ENCODE data around the gene TBXA2R.

The TBXA2R gene

DNA sequence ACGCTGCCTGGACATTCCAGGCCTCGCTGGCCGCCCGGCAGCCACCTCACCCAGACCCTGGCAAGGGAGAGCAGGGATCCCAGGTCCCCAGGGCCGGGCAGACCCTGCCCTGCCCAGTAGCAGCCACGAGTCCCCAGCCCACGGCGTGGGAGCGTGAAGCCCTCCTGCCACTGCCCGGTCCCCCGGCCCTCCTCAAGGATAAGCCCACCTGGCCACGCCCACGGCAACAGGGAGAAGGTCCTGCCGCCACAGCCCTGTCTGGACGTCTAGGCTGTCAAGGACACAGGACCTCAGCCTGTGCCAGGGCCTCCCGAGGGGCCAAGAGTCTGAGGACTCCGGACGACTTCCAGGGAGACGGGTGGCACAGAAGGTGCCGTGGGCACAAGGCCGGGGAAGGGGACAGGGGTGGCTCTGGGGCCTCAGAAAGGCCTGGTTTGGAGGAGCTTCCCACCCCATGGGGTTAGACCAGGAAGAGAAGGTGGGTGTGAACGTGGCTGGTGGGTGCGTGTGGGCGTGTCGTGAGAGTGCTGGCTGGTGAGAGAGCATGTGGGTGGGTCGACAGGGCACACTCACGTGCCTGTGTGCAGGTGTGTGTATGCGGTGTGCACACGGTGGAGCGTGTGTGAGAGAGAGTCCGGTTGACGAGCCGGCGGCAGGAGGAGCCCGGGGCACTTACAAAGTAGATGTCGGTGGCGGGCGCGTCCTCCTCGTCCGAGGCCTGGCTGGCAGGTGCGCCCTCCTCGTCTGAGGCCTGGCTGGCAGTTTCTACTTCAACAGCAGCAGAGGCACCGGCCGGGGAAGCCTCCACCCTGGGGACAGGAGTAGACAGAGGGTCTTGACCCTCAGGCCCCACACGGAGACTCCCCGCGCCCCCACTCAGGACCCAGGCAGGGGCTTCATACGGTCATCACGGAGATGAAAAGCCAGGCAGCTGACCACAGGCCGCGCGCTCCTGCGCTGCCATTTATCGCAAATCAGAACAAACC is 31.8 kb upstream of the TBXA2R start:
- Histone ChIP-seq H3K9me2 (replicated peaks; ENCODE audit: insufficient read depth, low read length) (no peaks in the 10 kb centered on the region), H3K9ac (ENCODE audit: low read length) (no peak overlapping the region), H3K36me3 (ENCODE audit: low read length) (no peaks in the 10 kb centered on the region), H3K27ac (ENCODE audit: low read depth, low read length) (no peak overlapping the region), H3K4me2 (ENCODE audit: low read depth, low read length, poor library complexity, severe bottlenecking) (no peak overlapping the region), H3K79me2 (ENCODE audit: insufficient read depth, low read length) (no peaks in the 10 kb centered on the region), H2AFZ (ENCODE audit: low read depth, low read length, severe bottlenecking) (no peak overlapping the region), H3K27me3 (ENCODE audit: low read length) (no peaks in the 10 kb centered on the region), H3K9me3 (ENCODE audit: insufficient read depth, low read length) (no peaks in the 10 kb centered on the region), H3F3A (ENCODE audit: insufficient read depth) (no peaks in the 10 kb centered on the region), H4K20me1 (ENCODE audit: low read depth, low read length) (no peaks in the 10 kb centered on the region), H3K4me3 (ENCODE audit: insufficient read depth, low read length, poor library complexity, severe bottlenecking) (no peak overlapping the region)
- TF ChIP-seq EZH2phosphoT487 (conservative IDR thresholded peaks at IDR 0.05; ENCODE audit: low read length), result no peak
- TF ChIP-seq, protein P1, sequence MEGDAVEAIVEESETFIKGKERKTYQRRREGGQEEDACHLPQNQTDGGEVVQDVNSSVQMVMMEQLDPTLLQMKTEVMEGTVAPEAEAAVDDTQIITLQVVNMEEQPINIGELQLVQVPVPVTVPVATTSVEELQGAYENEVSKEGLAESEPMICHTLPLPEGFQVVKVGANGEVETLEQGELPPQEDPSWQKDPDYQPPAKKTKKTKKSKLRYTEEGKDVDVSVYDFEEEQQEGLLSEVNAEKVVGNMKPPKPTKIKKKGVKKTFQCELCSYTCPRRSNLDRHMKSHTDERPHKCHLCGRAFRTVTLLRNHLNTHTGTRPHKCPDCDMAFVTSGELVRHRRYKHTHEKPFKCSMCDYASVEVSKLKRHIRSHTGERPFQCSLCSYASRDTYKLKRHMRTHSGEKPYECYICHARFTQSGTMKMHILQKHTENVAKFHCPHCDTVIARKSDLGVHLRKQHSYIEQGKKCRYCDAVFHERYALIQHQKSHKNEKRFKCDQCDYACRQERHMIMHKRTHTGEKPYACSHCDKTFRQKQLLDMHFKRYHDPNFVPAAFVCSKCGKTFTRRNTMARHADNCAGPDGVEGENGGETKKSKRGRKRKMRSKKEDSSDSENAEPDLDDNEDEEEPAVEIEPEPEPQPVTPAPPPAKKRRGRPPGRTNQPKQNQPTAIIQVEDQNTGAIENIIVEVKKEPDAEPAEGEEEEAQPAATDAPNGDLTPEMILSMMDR (IDR thresholded peaks at IDR 0.05; ENCODE audit: insufficient read depth, low read length, poor library complexity, severe bottlenecking), result no peak

DNA sequence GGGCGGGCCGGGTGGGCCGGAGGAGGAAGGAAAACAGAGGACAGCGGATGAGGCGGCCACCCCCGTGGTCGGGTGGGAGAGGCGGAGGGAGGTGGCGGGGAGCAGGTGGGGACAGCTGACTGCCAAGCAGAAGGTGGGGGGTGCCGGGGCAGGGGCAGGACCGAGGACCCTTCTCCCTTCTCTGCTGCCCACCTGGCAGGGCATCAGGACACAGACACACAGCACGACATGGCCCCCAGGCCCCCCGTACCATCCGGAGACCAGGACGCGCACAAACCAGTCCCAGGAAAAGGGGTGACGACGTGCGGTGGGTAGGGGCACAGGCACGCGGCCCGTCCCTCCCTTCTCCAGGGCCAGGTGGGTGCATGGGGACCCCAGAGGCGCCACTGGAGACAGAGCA is 30.9 kb upstream of the TBXA2R start:
- Histone ChIP-seq H4K20me1 (ENCODE audit: low read depth, low read length) (no peaks in the 10 kb centered on the region), H3K9me3 (ENCODE audit: insufficient read depth, low read length) (no peaks in the 10 kb centered on the region), H3K4me2 (ENCODE audit: low read depth, low read length, poor library complexity, severe bottlenecking) (no peak overlapping the region), H3F3A (ENCODE audit: insufficient read depth) (no peaks in the 10 kb centered on the region), H3K9me2 (replicated peaks; ENCODE audit: insufficient read depth, low read length) (no peaks in the 10 kb centered on the region), H3K9ac (ENCODE audit: low read length) (no peak overlapping the region), H3K4me3 (ENCODE audit: insufficient read depth, low read length, poor library complexity, severe bottlenecking) (no peak overlapping the region), H2AFZ (ENCODE audit: low read depth, low read length, severe bottlenecking) (no peak overlapping the region), H3K36me3 (ENCODE audit: low read length) (no peaks in the 10 kb centered on the region), H3K79me2 (ENCODE audit: insufficient read depth, low read length) (no peaks in the 10 kb centered on the region), H3K27me3 (ENCODE audit: low read length) (no peaks in the 10 kb centered on the region), H3K27ac (ENCODE audit: low read depth, low read length) (no peak overlapping the region)
- TF ChIP-seq EZH2phosphoT487 (conservative IDR thresholded peaks at IDR 0.05; ENCODE audit: low read length), result no peak
- TF ChIP-seq, protein P1 (IDR thresholded peaks at IDR 0.05; ENCODE audit: insufficient read depth, low read length, poor library complexity, severe bottlenecking), result no peak

DNA sequence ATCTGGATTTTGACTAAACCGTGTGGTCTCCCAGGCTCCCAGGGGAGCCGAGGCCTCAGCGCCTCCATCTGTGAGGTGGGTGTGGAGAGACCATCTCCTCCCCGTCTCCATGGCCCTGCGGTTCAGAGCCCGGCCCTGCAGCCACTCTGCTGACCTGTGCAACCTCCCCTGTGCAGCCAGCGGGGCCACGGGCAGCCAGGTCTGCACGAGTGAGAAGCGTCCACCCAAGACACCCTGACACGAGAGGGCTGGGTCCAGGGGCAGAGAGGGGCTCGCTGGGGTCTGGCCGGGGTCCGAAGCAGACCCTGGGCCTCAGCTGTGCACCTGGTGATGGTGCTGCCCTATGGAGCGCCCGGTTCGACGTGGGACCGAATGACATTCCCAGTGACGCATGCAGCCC is 30.3 kb upstream of the TBXA2R start:
- H3K4me3 ChIP-seq (ENCODE audit: insufficient read depth, low read length, poor library complexity, severe bottlenecking), result no peak overlapping the region
- no peaks in the 10 kb centered on the region for H3K9me2 ChIP-seq (replicated peaks; ENCODE audit: insufficient read depth, low read length)
- TF ChIP-seq EZH2phosphoT487 (conservative IDR thresholded peaks at IDR 0.05; ENCODE audit: low read length), result no peak
- TF ChIP-seq, protein P1 (IDR thresholded peaks at IDR 0.05; ENCODE audit: insufficient read depth, low read length, poor library complexity, severe bottlenecking), result no peak
- H3K27ac ChIP-seq (ENCODE audit: low read depth, low read length), result no peak overlapping the region
- H3K9ac ChIP-seq (ENCODE audit: low read length), result no peak overlapping the region
- H3K36me3 ChIP-seq (ENCODE audit: low read length), result no peaks in the 10 kb centered on the region
- H2AFZ ChIP-seq (ENCODE audit: low read depth, low read length, severe bottlenecking), result no peak overlapping the region
- no peaks in the 10 kb centered on the region for H3K79me2 ChIP-seq (ENCODE audit: insufficient read depth, low read length)
- no peaks in the 10 kb centered on the region for H3F3A ChIP-seq (ENCODE audit: insufficient read depth)
- H3K9me3 ChIP-seq (ENCODE audit: insufficient read depth, low read length), result no peaks in the 10 kb centered on the region
- H3K27me3 ChIP-seq (ENCODE audit: low read length), result no peaks in the 10 kb centered on the region
- H4K20me1 ChIP-seq (ENCODE audit: low read depth, low read length), result no peaks in the 10 kb centered on the region
- no peak overlapping the region for H3K4me2 ChIP-seq (ENCODE audit: low read depth, low read length, poor library complexity, severe bottlenecking)

Data from SU-DHL-6 (cell line).